HG03066 (cell line): ENCODE measurements around the gene TTC28.
"Not testable (repeated sequence)": the region's sequence is repeated elsewhere in the genome, so short reads cannot be mapped to it uniquely, and the experiment has no call there.

Experiments
- ATAC-seq: cut with Tn5 transposase; IDR thresholded peaks from one replicate; pipeline ENCODE4 v1.9.1; 2021; ENCODE audit warnings: low read depth; ENCODE audit not compliant: unreplicated experiment

The TTC28 gene

DNA sequence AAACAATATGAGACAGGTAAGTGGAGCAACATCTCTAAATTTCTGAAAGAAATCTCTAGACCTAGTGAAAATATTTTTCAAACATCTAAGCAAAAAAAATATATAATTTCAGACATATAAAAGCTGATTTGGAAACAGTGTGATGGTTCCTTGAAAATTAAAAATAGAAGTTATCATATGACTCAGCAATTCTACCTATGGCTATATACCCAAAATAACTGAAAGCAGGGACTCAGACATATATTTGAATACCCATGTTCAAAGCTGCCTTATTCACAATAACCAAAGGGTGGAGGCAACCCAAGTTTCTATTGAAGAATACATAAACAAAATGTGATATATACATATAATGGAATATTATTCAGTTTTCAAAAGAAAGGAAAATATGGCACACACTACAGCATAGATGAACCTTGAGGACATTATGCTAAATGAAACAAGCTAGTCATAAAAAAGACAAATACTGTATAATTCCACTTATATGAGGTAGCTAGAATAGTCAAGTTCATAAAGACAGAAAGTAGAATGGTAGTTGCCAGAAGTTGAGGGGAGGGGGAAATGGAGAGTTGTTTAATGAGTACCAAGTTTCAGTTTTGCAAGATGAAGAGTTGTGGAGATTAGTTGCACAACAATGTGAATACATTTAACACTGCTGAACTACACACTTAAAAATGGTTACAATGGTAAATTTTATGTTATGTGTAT is 300.4 kb downstream of the TTC28 start:
- ATAC-seq: no peak

DNA sequence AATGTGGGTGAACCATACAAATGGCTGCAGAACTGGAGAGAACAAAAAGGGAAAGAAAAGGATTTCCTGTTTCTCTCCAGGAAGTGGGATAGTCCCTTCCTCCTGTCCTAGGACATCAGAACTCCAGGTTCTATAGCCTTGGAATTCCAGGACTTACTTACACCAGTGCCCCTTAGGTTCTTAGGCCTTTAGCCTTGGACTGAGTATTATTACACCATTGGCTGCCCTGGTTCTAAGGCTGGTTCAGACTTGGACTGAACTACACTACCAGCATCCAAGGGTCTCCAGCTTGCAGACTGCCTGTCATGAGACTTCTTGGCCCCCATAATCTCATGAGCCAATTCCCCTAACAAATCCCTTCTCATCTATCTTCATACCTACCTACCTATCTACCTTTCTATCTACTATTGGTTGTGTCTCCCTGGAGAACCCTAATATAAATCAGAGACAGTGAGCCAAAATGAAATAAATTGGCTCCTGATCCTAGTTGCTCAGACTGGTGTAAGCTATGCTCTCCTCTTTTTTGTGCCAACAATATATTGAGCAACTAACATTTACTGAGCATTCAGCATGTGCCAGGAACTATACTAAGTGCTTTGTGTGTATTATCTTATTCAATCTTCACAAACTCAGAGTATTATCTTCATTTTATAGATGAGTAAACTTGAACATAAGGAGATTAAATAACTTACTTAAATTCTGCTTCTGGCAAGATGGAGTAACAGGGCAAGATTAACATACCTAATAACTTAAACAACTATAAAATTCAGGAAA is 303.7 kb downstream of the TTC28 start:
- no peak for ATAC-seq

DNA sequence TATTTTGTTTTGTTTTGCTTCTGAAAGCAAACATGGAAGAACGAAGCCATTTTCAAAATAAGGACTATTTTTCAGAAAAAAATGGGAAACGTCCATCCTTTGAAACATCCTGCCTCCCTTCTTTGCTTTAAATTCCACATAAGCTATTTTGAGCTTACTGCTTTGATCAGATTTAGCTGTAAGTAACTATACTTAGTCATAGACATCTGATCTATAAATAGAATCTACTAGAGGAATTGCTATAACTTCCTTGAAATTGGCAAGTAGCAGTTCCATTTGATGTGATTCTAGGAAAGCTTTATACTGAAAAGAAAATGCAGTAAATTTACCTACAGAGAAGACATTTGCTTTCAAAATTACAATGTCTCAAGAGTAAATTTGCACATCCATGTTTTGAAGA is 305.8 kb downstream of the TTC28 start:
- ATAC-seq: no peak

DNA sequence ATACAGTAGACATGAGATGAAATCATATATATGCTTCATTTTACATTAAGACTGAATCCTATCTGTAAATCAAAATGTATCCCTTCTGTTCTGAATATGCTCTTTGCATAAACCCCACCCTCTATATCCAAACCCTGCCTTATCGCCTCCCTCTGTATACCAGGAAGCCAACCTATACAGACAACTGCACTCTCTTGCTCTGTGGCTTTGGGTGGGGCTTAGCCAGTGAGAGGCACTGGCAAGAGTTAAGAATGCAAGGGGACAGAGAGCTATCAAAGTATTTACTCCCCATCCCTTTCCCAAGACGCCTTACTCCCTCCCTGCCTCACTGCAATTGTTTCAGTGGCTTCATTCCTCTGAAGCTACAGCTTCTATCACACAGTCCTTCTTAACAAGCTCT is 309.8 kb downstream of the TTC28 start:
- ATAC-seq: no peak

DNA sequence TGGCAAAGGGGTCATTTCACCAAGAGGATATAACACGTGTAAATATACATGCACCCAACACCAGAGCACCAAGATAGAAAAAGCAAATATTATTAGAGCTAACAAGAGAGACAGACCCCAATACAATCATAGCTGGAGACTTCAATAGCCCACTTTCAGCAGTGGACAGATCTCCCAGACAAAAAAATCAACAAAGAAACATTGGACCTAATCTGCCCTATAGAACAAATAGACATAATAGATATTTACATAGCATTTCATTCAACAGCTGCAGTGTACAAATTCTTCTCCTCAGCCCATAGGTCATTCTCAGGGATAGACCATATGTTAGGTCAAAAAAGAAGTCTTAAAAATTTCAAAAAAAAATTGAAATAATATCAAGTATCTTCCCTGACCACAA is 312.8 kb downstream of the TTC28 start:
- ATAC-seq: no peak

DNA sequence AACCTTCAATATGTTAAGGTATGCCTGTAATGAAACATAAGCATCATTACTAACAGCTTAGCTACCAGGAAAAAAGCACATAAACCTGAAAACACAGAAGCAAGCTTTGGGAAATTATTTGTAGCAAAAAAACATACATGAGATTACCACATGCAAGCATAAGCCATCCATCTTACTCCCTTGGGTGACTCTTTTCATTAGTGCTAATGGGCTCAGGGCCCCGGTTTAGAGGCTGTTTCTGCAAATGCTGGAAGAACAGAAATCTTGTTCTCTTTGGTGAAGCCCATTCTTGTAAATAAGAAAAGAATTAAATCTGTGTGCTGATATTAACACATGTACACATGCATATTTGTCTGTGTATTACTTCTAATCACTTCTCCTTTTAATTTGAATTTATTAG is 314.3 kb downstream of the TTC28 start:
- no peak for ATAC-seq

DNA sequence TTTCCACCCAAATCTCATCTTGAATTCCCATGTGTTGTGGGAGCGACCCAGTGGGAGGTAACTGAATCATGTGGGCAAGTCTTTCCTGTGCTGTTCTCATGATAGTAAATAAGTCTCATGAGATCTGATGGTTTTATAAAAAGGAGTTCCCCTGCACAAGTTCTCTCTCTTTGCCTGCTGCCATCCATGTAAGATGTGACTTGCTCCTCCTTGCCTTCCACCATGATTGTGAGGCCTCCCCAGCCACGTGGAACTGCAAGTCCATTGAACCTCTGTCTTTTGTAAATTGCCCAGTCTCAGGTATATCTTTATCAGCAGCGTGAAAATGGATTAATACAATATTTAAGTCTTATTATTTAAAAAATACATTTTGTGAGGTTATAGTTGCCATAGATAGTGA is 315.5 kb downstream of the TTC28 start:
- not testable (repeated sequence) for ATAC-seq

DNA sequence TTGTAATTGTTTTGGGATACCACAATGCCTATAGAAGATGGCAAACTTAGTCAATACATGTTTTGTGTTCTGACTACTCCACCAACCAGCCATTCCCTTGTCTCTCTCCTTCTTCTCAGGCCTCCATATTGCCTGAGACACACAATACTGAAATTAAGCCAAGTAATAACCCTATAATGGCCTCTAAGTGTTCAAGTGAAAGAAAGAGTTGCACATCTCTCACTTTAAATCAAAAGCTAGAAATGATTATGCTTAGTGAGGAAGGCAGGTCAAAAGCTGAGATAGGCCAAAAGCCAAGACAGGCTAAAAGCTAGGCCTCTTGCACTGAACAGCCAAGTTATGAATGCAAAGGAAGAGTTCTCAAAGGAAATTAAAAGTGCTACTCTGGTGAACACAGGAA is 318.7 kb downstream of the TTC28 start:
- no peak for ATAC-seq

DNA sequence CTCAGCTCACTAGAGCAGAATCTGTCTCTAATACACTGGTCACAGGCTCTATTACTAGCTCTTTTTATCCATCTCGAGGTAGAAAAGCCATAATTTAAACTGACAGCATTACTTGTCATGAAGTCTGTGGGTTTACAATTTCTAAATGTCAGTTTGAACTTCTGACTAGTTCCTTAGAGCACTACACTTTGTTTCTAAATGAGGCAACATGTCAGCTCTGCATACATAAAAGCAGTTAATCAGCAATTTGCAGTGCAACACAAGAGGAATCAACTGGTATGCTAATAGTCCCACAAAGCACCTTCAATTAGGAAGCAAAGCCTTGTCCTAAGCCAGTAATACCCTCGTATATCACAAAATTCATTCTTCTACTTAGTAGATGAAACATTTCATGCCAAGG is 321.3 kb downstream of the TTC28 start:
- no peak for ATAC-seq

DNA sequence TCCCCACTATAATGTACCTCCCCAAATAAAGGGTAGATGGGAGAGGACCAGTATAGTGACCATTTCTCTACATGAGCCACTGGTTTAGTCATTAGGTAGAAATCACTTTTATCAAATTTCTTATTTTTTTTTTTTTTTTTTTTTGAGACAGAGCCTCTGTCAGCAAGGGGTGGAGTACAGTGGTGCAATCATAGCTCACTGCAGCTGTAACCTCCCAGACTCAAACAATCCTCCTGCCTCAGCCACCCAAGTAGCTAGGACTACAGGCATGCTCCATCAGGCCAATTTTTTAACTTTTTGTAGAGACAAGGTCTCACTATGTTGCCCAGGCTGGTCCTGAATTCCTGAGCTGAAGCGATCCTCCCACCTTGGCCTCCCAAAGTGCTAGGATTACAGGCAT is 322.4 kb downstream of the TTC28 start:
- no peak for ATAC-seq

DNA sequence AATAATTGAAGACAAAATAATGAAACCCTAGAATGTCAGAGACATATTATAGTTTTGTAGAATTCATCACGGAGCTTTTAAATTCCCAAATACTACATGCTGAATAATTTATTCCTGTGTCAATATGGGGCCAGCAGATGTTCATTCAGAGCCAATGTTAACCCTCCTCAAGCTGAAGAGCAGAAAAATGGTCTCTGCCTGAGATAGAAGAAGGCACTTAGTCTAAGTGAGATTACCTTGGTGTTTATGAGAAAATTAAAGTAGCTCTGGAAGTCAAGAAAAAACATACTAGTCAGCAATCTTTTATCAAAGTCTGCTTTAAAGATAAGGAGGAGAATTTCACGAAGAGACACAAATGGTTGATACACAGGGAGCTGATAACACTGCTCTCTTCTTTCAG is 328.2 kb downstream of the TTC28 start:
- ATAC-seq: no peak

DNA sequence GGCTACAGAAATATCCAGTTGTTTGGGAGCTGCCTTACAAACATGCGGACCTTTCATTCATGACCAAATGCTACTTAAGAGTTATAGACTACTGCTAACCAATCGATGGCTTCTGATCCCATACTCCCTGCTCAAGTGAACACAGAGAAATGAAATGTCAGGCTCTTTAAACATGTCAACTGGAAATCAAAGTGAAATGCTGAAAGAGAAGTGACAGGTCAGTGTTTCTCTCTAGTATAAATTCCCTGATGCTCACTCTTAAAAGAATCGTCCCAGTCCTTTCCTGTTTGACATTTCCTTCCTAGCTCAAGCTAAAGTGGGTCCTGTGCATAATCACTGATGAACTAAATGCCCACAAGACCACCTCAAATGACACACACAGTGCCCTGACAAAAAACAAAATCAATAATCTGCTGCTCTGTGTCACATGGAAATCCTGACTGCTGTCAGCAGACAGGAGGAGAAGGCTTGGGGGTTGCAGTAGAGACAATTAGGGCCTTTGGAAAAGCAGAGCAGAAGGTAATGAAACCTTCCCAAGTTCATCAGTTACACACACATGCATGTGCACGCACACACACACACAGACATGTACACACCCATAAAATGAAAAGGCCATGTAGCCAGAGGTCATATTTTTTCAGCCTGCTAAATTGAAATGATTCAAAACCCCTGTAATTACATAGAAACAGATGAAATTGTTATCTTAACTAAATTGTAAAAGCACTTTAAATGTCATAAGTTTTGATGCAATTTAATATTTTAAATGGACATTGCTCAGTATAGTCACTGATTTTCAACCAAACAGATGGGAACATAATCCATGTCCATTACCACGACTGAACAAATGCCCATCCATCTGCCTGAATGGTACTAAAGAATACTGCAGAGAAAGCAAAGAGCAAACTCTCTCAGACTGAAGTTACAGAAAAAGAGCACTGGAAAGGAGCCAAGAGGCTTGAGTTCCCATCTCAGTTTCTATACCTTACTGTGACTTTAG is 330.7 kb downstream of the TTC28 start:
- no peak for ATAC-seq

DNA sequence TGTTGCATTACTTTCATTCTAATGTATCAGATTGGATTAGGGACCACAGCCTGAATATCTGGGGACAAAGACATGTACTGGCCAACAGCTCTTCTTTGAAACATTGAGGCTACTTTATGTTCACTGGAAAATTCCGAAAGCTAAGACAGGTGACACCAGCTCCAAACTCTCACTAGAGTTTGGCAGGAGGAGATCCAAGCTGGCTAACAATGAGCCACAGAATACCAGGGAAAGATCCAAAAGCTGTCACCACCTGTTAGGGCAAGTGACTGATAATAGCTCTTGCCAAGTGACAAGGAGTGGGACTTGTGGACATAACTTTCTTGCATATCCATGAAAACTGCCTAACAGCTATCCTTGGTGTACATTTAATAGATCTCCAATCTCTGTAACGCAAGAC is 333.3 kb downstream of the TTC28 start:
- no peak for ATAC-seq

DNA sequence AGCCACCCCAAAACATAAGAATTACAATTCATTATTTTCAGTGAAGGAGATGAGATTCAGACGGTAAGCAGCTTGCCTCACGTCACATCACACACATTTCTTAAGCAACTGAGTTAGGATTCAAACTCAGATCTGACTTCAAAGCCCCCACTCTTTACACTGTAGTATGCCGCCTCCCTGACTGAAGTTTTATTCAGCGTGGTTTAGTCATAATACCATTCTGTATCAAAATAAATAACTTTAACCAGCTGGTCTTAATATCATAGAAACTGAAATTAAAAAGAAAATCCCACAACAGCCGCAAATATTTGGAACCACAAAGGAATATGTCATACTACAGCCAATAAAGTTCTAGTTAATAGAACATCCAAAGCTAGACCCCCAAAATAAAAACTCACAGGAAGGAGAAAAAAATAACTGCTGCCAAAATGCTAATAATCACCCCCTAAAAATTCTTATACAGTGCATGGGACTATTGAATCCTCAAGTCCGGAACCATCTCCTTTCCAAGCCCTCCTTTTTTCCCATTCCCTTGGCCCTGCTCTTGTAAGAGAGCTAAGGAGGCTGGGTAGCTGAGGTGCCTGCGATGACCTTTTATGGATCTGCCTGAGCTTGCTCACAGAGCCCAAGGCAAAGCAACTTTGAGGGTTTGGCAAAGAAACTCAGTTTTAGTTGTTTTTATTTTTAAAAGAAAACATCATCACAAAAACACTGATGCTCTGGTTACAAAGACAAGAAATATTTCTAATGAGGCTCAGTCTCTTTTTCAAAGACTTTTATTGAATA is 334.5 kb downstream of the TTC28 start:
- ATAC-seq: no peak

DNA sequence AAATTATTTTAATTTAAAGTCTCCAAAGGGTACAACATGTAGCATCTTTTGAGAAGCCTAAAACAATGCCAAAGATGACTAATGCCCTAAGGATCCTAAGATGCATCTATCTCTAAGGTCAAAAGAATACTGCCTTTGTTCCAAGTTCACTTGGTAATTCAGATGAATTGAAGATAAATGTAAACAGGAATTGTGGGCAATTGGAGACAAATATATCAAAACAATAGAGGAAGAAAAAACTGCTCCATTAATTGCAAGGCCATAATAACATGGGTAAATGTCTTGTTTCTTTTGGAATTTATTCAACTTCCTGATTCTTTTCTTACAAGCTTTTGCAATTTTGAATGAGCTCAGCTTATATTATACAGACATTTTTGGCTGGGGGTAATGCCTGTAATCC is 338.6 kb downstream of the TTC28 start:
- ATAC-seq: no peak

DNA sequence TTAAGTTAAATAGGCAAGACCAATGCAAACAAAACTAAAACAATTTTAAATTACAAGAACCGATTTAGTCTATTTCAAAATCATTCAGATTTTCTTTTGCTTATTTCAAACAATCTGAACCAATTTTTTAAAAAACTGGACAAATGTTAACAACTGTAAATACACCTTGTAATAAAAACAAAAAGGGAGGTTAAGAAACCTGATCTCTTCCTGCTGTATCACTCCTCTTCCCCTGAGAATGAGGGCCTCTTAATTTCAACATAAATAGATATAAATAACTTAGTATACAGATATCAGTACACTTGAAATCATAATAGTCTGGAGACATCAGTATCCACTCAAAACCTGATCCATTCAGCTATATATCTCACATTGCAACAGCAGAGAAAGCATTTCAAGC is 346.6 kb downstream of the TTC28 start:
- ATAC-seq: no peak

DNA sequence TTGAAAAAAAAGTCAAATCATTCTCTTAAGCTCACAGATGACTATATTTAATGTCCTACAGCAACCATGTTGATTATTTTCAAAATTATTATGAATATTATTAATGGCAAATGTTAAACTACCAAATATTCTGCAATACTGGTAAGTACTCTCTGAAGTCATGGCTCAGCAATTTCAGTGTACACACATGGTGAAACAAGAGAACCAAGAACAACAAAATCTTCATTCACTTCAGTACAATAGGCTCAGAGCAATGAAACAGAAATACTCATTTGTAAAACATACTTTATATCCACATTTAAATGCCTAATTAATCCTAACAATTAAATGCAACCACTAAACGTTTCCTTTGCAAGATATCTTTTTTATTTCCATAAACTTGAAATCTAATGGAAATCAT is 347.2 kb downstream of the TTC28 start:
- no peak for ATAC-seq

DNA sequence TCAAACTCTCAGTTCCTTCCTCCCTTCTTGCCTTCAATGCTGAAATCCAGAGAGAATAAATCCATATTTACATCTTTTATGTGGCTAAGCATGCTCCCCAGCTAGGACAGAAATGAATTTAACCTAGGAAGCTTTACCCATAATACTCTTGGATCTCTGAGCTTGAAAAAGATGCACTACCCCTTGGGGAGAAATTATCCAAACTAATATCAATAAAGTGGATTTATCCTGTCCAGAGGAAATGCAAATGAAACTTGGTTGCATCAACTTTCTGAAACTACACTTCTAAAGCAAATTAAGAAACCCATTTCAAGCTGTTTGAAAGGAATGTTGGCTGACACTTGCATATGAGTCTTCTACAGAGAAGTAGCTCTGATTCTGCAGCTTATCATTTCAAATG is 347.9 kb downstream of the TTC28 start:
- ATAC-seq: no peak

DNA sequence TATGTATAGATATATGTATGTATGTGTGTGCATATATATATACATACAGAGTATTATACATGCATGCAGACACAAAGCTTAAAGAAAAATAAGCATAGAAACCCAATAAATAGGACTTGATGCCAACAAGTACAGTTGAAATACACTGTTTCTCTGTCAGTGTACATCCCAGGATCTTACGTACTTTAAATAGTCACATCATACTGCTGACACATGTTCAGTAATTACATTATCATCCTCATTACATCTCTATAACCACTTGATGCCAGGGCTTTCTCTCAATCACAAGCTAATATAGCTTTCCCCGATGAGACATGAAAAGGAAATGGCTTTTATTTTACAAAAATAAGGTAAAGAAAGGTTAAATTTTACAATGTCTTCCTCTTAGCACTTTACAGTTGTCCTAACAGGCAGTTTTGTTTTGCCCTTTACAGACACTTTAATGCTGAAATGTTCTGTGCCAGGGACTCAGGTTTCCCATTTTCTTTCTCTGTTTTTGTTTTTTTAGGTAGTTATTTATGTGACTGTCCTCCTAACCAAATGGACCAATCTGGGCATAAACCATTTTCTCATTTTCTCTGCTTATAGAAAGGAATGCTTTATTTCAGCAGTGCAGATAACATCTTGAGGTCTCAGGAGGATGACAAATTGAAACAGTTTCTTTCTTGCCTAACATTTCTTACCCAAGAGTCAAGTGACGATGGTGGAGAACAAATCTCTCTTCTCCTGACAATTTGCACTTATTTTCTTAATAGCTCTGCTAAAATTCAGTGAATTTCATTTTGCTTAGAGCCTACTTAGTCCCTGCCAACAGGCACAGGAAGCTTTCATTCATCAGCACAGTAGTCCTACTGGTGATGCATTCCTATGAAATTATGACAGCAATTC is 350.2 kb downstream of the TTC28 start:
- ATAC-seq: no peak
